SH-SY5Y (cell line): Measurements from ENCODE around the gene NELFB.

ENCODE experiments used
- GATA2 ChIP-seq: IDR thresholded peaks from 2 replicates; pipeline ENCODE4 v1.6.1; 2011; ENCODE audit warnings: mild to moderate bottlenecking, low read depth, low read length
- GATA3 ChIP-seq: IDR thresholded peaks from 2 replicates; pipeline ENCODE4 v1.6.1; 2011; ENCODE audit warnings: low read depth, mild to moderate bottlenecking, low read length, moderate library complexity

DNA sequence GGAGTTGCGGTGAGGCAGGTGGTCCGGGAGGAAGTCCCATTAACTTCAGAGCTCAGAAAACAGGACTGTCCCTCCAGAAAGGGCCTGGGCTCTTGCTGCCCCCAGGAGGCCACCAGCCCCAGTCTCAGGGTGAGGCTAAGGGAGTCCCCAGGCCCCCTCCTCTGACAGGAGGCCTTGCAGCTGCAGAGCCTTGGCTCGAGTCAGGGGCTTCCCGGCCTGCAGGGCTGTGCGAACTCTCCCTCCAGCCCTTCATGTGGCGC lies 7.3 kb upstream of the NELFB start:
- no peak for TF ChIP-seq GATA2
- no peak for TF ChIP-seq GATA3
